IPS-NIHi7 (cell line): ENCODE data around the gene PIP5K1B.
"Not testable (repeated sequence)": the region's sequence is repeated elsewhere in the genome, so short reads cannot be mapped to it uniquely, and the experiment has no call there.

Experiments
- DNase-seq: peaks from one replicate; pipeline ENCODE4 v3.0.0; 2012; ENCODE audit warnings: mixed read lengths; ENCODE audit errors: extremely low spot score

Gene PIP5K1B

GRCh38 chr9:68704814-68705530, at the start of gene PIP5K1B:
Gene PIP5K1B, plus strand, starts transcription at chr9:68705240. Its CDS starts 117,375 bp downstream, at chr9:68822615.
- DNase-seq, result peak; percentile 90

GRCh38 chr9:68664036-68664435, 41.0 kb upstream of the PIP5K1B start:
- no peak for DNase-seq

- peak; percentile 59 for DNase-seq
Measured at GRCh38 chr9:68668127-68668526, 36.9 kb upstream of the PIP5K1B start.

GRCh38 chr9:68669218-68669617, 35.8 kb upstream of the PIP5K1B start:
- DNase-seq, result peak; percentile 21

- DNase-seq, result no peak
Measured at GRCh38 chr9:68672215-68672614, 32.8 kb upstream of the PIP5K1B start.

- DNase-seq, result no peak
Measured at GRCh38 chr9:68672625-68673024, 32.4 kb upstream of the PIP5K1B start.

- peak; percentile 73 for DNase-seq
Measured at GRCh38 chr9:68678430-68678829, 26.6 kb upstream of the PIP5K1B start.

- DNase-seq, result no peak
Measured at GRCh38 chr9:68683433-68683832, 21.6 kb upstream of the PIP5K1B start.

GRCh38 chr9:68685213-68685612, 19.8 kb upstream of the PIP5K1B start:
- no peak for DNase-seq

GRCh38 chr9:68685770-68686169, 19.3 kb upstream of the PIP5K1B start:
- peak; percentile 69 for DNase-seq

- peak; percentile 22 for DNase-seq
Measured at GRCh38 chr9:68690088-68690487, 15.0 kb upstream of the PIP5K1B start.

- DNase-seq, result no peak
Measured at GRCh38 chr9:68692519-68692918, 12.5 kb upstream of the PIP5K1B start.

- no peak for DNase-seq
Measured at GRCh38 chr9:68694125-68694524, 10.9 kb upstream of the PIP5K1B start.

- no peak for DNase-seq
Measured at GRCh38 chr9:68697851-68698250, 7.2 kb upstream of the PIP5K1B start.

GRCh38 chr9:68698943-68699509, 6.0 kb upstream of the PIP5K1B start:
- DNase-seq, result no peak

GRCh38 chr9:68699625-68700024, 5.4 kb upstream of the PIP5K1B start:
- DNase-seq, result not testable (repeated sequence)

GRCh38 chr9:68702493-68702892, 2.5 kb upstream of the PIP5K1B start:
- DNase-seq, result no peak

GRCh38 chr9:68703672-68704071, 1.4 kb upstream of the PIP5K1B start:
- no peak for DNase-seq

GRCh38 chr9:68704498-68704813, 584 bp upstream of the PIP5K1B start:
- DNase-seq, result peak; percentile 77

- DNase-seq, result peak; percentile 62
Measured at GRCh38 chr9:68705531-68706362, 707 bp downstream of the PIP5K1B start.

- DNase-seq, result no peak
Measured at GRCh38 chr9:68706363-68707201, 1.5 kb downstream of the PIP5K1B start.
